HG03159 (cell line): Measurements from ENCODE around the gene CCNK.

Source experiments
- ATAC-seq: cut with Tn5 transposase; IDR thresholded peaks from one replicate; pipeline ENCODE4 v1.9.1; 2021; ENCODE audit warnings: mild to moderate bottlenecking, moderate library complexity; ENCODE audit not compliant: unreplicated experiment

The CCNK gene

DNA sequence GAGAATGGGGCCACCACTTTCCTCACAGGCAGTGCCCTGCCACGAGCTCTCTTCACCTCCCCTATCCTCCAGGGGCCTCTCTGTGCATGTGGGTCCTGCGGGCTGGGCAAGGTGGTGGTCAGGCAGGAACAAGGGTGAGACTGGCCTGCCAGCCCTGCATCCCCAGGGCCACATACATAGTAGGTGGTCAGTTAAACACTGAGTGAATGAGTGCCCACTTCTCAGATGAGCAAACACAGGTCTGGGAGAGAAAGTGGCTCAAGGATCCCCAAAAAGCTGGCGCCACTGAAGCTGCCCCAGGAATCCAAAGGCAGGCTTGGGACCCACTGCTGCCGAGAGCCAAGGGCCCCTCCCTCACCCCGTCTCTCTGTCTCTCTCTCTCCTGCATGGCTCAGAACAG lies 51.1 kb downstream of the CCNK start:
- ATAC-seq = no peak

DNA sequence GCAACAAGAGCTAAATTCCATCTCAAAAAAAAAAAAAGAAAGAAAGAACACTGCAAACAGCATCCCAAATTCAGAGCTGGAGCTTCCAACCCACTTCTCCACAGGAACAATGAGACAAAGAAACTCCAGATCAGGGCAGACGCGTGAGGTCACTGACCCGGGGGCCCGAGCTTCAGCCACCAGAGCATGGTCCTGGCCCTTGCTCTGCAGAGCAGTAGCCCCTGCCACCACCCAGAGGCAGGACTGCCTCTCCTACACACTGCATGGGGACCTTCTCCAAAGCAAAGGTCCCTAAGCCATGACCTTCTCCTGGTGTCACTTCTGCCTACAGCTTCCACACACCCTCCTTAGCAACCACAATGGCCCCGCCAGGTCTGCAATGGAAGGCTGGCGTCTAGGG lies 53.1 kb downstream of the CCNK start:
- no peak for ATAC-seq

DNA sequence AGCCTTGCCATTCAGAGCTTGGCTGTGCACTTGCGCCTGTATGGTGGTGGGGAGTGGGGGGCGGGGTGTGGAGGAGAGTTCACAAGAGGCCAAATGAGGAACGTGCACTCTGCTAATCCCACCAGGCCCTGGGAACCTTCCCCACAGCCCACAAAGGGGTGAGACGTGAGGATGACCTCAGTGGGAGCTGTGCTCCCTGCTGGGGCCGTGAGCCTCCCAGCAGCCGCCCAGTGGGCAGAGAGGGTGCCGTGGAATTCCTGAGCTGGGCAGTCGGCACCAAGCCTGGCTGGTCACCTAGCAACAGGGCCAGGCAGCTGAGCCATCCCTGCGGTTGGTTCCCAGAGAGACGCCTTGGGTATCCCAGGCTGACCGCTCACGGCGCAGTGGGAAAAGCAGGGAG lies 53.7 kb downstream of the CCNK start:
- no peak for ATAC-seq

DNA sequence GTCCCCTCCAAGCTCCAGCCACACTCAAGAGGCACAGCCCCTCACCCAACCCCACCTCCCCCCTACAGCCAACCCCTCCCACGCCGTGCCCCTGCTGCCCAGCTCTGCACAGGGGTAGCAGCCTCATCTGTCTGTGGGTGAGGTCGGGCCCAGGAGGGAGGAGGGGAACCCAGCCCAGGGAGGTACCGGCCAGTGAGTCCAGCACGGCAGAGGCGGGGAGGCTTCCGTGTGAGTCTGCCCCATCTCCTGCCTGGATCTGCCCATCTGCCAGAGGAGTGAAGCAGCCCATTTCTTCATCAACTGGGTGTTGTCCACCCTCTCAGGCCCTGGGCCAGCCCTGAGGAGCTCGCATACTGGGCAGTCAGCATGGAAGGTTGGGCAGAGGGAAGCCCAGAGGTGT lies 54.2 kb downstream of the CCNK start:
- no peak for ATAC-seq

DNA sequence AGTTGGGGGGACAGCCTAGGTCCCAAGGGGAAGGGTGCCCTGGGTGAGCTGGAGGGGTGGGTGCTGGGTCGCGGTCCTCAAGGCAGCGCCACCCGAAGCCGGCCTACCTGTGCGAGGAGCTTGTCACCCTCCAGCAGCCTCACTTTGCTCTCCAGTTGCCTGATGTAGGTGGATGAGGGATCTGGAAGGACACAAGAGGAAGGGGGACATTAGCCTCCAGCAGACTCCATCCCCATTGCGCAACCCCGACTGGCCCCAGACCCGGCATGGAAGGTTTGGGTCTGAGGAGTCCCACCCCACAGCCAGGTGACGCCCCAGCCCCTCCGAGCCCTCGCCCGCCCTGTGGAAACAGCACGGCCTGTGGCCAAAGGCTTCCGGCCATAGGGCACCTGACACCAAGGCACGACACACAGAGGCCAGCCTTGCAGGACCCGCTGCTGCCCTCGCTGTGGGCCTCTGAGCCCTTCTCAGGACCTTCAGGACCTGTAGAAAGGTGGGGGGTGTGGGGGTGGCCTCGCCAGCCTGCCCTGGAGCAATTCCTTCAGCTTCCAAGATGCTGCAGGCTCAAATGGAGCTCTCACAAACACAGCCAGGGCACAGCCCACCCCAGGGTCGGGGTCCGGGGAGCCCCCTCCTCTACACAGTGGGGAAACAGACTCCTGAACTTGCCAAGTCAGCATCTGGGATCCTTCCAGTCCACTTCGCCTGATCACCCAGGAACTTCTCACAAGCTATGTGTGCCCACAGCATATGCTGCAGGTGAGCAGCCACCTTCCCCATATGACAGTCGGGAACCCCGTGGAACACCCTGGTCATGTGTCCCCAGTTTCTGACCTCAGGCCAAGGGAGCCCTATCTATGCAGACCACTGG lies 54.9 kb downstream of the CCNK start:
- ATAC-seq = no peak

DNA sequence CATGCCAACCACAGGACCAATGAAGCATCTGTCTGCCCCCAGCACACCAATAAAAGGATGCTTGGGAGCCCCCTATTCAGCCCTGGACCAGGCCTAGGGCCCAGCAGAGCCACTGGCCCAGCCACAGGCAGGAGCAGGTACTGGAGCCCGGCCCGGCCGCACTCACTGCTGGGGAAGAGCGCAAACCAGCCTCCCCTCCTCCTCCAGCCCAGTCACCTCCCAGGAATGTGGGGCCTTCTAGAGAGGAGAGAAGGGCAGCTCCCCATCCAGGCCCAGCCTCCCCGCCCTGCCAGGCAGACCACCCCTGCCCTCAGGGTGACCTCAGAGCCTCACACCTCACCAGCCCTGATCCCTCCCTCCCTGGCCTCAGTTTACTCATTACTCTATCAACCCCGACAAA lies 56.2 kb downstream of the CCNK start:
- no peak for ATAC-seq

DNA sequence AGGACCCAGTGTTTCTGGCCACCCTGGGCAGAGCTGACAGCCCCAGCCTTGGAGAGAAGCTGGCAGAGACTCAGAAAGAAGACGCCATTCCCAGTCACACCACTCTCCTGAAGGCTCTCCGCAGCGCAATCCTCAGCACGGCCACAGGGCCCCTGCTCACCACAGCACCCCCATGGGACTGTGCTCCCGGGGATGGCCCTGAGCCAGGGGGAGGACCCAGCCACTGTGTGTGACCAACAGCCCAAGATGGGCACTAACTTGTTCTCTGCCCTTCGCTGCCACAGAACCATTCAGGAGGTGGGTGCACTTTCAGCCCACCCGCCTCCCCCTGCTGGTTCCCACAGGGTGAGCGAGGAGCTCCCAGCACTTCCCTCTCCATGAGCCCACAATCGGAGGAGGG lies 57.1 kb downstream of the CCNK start:
- no peak for ATAC-seq

DNA sequence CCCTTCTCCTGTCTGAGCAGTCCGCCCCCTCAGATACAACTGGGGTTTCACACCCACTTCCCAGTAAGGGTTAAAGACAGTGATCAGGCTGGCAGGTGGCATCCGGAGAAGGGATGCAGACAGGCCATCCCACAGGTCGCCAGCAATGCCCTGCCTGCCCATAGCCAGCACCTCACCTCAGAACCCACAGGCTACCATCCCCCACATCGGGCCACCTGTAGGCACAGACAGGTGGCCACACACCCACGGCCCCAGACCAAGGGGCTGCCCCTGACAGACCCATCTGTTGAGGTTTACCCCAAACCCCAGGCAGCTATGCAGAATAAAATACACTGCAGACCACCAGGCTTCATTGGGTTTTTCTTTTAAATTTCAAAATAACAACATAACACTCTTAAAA lies 57.5 kb downstream of the CCNK start:
- ATAC-seq = no peak

DNA sequence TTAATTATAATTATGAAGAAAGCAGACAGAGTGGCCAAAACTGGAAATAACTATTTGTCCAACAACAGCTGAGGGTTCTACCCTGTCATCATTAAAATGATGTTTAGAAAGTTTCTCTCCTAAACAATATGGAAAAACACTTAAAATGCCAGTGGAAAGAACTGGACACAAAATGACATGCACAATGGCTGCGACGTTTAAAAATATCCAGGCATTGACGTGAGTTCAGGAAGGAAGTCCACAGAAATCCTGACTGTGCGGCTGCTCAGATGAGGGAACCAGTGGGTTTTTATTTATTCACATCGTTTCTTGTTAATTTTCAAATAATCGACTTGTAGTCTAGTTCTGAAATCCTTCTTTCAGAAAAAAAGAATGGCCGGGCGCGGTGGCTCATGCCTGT lies 58.3 kb downstream of the CCNK start:
- ATAC-seq = no peak

DNA sequence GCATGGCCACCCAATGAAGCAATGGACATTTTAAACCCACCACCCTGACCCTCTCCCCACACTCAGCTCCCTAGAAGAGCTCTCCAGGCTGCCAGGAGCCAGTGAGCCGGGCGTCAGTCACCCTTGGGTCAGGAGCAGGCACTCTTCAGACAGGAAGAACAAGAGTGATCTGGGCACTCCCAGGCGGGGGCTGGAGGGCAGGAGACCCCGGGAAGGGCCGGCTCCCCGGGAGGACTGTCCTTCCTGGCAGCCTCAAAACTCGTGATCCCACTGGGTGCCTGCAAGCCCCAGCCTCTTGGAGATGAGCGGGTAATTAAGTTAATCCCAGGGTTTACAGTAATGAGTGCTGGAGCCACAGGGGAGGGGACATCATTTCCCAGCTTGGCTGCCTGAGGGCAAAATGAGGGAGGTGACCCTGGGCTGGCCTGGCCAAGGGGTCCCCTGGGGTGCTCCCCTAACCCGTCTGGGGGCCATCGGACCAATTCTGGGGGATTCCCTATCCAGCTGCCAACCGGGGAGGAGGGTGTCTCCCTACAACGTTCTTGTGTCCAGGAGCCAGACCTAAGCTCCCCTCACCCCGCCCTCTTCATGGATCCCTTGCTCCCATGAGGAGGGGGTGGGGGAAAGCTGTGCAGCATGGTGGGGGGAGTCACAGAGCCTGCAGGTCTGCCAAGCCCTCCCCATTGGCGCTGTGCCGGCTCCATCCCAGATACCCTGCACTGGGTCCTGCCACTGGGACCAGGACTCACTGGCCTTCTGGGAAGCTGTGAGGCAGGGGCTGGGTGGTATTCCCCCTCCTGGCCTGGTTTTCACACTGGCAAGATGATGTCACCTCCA lies 59.2 kb downstream of the CCNK start:
- no peak for ATAC-seq

DNA sequence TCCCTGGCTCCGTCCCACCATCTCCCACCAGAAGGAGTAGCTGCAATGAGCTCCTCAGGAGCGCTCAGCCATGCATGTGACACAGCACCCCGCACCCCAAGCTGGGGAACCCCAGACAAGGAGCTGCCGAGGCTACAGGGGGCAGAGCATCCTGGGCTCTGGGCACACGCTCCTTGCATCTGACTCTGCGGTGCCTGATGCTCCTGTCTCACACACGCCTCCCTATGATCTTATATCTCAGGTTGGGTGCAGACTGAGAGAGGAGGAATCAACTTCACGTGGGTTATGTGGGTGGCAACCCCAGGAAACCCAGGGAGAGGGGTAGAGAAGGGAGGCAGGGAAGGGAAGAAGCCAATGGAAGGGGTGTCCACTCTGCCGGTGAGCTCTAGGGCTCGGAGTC lies 60.0 kb downstream of the CCNK start:
- ATAC-seq = no peak

DNA sequence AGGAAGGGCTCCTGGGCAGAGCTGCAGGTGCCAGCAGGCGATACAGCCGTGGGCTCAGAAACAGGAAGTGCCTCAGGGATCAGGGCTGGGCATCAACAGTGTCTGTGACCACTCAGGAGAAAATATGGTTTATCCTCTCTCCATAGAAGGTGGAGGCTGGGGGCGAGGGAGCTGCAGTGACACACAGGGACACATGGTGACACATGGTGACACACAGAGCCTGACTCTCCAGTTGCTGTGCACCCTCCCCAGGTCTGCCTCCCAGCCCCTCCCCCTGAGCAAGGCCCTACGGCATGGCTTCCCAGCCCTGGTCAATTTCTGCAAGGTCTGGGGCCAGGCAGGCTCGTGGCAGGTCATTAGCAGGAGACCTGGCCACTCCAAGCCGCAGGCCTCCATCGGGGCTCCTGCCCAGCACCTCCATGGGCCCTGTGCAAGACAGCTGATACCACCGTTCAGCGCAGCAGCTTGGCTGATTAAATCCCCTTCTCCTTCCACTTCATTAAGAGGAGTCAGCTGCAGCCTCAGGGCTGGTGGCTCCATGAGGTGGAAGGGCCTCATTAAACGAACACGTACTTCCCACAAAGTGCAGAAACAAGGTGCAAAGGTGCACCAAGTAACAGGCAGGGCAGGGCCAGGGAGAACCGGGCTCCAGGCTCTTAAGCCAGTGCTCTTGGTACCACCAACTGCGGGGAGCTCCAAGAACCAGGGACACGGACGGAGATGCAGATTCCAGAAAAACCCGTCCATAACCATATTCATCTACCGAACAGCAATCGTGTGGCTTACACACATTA lies 60.7 kb downstream of the CCNK start:
- no peak for ATAC-seq

DNA sequence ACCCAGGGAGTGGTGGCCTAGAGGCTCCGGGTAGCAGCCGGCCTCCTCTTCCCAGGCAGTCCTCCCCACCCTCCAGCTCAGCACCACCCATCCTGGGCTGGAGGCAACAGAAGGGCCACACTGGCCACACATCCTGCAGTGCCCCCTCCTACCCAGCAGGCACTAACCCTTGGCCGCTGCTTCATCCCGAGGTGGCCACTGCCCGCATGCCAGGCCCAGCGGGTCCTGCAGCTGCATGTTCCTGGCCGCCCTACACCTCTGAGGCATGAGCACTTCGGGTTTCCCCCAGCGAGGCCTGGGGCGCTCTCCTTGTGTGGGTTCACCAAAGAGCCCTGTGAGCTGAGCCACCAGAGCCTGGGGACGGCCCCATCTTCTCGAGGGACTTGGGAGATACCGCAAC lies 61.4 kb downstream of the CCNK start:
- ATAC-seq = no peak

DNA sequence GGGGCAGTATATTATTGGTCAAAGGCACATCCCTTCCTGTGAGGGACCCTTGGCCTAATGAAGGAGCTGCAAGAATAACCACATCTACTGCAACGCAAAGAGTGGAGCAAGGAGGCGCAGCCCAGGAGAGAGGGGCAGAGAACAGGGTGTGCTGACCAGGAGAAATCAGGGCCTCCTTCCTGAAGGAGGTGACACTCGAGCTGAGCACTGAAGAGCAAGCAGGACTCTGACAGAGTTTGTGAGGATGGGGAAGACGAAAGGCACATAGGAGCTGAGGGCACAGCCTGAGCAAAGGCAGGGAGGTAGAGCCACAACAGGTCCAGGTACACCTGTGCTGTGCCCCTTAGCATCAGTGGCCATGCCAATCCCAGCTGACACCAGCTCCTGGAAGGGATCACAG lies 62.2 kb downstream of the CCNK start:
- ATAC-seq = no peak

DNA sequence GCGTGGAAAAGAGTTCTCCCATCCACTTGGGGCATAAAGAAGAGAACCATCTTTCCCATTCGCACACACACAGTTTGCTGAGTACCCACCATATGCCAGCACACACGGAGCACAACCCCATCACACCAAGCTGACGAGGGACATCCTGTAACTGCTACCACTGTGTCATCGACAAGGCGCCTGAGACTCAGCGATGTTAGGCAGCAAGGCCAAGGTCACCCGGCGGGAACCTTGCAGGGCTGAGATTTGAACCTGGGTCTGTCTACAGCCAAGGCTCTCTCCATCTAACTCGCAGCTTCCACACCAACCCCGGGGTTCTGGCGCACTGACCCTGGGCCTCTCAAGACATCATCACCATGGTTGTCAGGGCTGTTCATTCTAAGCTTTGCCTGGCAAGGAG lies 62.8 kb downstream of the CCNK start:
- ATAC-seq = no peak

DNA sequence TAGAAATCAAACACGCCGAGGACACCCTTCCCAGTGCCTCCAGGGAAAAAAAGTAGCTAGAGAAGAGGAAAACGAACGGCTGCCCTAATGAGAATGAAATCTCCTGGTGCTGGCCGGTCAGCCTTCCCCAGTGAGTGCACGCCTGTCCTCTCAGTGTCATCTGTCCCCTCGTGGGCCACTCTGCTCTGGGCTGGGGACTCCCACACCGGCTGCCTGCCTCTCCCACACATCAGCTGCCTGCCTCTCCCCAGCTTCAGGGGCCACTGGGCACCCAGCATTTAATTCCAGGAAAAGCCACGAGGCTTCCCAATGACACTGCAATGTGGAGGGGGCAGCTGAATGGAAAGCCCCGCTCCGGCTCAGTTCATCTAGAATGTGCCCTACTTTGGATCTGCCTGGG lies 63.8 kb downstream of the CCNK start:
- no peak for ATAC-seq

DNA sequence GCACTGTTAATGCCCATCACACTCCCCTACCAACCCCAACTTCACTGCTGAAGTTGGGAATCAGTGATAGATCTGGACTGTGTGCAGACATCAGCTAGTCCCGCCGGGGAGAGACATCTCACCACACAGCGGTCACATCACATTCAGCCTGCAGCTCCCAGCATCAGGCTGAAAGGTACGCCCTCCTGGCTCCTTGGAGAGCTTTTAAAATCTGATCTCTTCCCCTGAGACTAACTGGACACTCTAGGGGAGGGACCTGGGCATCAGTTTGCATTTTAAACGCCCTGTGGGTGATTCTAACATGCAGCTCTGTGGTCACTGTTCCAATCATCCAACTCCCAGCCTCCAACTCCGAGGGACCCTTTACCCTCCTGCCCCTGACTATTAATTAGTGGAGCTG lies 64.4 kb downstream of the CCNK start:
- ATAC-seq = no peak

DNA sequence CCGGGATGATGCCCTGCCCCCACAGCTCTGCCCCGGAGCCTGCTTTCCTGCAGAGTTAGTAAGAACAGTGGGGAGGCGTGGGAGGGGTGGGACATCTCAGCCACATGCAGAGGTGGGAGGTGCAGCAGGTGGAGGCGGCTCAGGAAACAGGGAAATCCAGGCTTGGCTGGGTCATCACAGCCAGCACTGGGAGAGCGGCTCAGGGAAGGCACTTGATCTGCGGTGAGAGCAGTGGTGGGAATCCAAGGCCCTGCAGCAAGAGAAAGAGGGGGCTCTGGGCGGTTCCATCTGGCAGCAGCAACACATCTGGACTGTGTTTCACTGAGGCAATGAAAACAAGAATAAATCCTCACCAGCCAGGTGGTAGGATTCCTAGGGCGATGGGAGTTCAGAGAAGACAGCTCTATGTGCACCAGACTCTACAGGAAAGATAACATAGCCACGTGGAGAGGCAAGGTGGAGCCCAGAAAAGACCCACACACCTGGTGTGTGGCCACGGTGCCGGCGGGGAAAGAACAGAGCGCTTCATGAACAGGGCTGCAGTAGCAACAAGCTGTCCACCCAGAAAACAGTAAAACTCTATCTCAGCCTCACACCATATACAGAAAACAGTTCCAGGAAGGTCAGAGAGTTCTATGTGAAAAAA lies 65.1 kb downstream of the CCNK start:
- no peak for ATAC-seq

DNA sequence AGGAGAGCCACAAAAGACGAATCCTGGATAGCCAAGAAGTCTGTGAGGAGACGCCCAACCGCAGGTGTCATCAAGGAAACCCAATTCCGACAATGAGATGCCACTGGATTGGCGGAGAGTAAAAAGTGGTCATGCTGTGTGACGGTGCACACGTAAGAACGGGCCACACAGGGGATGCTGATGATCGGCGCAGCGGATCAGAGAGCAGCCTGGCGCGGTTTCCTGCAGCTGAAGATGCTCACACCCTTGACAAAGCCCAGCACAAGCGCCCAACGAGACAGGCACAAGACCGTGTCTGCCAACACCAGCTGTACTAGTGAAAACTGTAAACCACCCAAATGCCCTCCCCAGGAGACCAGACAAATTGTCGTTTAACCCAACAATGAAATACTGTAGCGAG lies 67.0 kb downstream of the CCNK start:
- ATAC-seq = no peak

DNA sequence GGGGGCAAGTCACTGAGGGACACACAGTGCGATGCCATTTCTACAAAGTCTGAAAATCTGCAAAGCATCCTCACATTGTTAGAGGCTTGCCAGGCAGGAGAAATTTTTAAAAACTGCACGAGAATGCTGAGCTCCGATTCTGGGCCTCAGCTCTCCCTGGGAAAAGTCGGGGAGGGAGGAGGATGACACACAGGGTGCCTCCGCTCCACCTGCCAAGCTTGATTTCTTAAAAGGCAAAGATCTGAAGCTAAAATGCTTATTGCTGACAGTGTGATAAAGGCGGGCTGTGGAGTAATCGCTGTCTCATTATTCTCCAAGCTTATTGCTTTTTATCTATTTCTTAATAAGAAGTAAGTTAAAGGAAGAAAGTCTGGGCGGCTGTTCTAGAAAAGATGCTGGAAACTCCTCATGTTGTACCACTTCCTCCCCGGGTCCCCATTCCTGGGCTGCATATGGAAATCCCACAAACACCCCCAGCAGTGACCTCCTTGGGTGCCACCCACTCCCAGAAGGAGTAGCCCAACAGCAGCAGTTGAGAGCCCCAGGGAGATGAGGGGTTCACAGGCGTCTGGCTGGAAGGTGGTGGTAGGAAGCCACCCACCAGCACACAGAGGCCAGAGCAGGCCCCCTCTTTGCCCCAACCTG lies 67.8 kb downstream of the CCNK start:
- ATAC-seq = no peak

DNA sequence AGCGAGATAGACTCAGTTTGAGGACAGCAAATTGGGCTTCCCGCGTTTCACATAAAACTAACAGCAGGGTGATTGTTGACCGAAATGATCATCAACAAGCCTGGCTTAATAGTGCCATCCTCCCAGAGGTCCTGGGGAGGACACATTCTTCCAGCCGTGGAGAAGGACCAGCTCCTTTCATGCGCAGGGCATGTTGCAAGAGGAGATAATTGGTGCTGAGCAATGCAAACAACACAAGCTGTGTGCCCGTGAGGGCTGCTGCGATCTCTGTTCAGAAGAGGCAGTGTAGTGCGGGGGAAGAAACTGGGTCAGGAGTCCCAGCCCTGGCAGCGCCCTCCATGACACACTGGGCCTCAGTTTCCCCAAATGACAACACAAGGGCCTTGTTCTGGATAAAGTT lies 68.5 kb downstream of the CCNK start:
- no peak for ATAC-seq
